Activated B cell treated with CpG ODN at 0.5 μM for 24 hours (primary cell): ENCODE measurements around the gene THAP12. TPM values are rescaled to one million over a fixed set of nuclear protein-coding genes. Genes with fewer than 3 reads are reported as not detected.
"Not testable (repeated sequence)": the region's sequence is repeated elsewhere in the genome, so short reads cannot be mapped to it uniquely, and the experiment has no call there.

Experiments
- ATAC-seq: fragments of 200-7000 bp; cut with Tn5 transposase; one replicate; pipeline ENCODE4 v1.10.0; 2021; ENCODE audit warnings: low read depth, mild to moderate bottlenecking, moderate library complexity
- CTCF ChIA-PET: fragments of 350-600 bp; sonication (Branson Sonifier 250); formaldehyde crosslinking; loops from one replicate; lab custom pipeline; 2021; ENCODE audit warnings: antibody characterized with exemption; lab: Charles Lee
- POLR2A ChIA-PET: fragments of 350-600 bp; sonication (Branson Sonifier 250); formaldehyde crosslinking; loops from one replicate; lab custom pipeline; 2021; ENCODE audit warnings: antibody characterized with exemption; lab: Charles Lee
- DNase-seq: peaks from one replicate; pipeline ENCODE4 v3.0.0; 2022
- H3K27ac Mint-ChIP-seq: one replicate; pipeline ENCODE4 v1.8.0; 2020; ENCODE audit warnings: mixed read lengths
- H3K27me3 Mint-ChIP-seq: one replicate; pipeline ENCODE4 v1.8.0; 2021; ENCODE audit warnings: mixed read lengths
- H3K36me3 Mint-ChIP-seq: one replicate; pipeline ENCODE4 v1.8.0; 2021; ENCODE audit warnings: low read depth, mixed read lengths
- H3K4me1 Mint-ChIP-seq: one replicate; pipeline ENCODE4 v1.8.0; 2021; ENCODE audit warnings: mixed read lengths
- H3K4me3 Mint-ChIP-seq: one replicate; pipeline ENCODE4 v1.8.0; 2020; ENCODE audit warnings: mild to moderate bottlenecking, mixed read lengths
- H3K9me3 Mint-ChIP-seq: one replicate; pipeline ENCODE4 v1.8.0; 2020; ENCODE audit warnings: mixed read lengths
- CTCF ChIP-seq: fragments of 200-600 bp; IDR thresholded peaks from one replicate; pipeline ENCODE4 v1.8.0; 2022; ENCODE audit warnings: antibody characterized with exemption, mild to moderate bottlenecking
- intact Hi-C: fragments of 100-400 bp; cut with micrococcal nuclease; formaldehyde crosslinking; loops from one replicate; pipeline ENCODE4 v1.15.1; 2024
- total RNA-seq: library from RNA; stranded (reverse); gene quantifications from 2 replicates; pipeline ENCODE4 v1.2.3, GENCODE V29; 2022

Gene THAP12
- total RNA-seq, 1 donor from 2014 or later, result 60.2 TPM

GRCh38 chr11:76323804-76324203 lies 57.1 kb downstream of the THAP12 start:
- no peak overlapping the region for H3K4me3 Mint-ChIP-seq
- DNase-seq (no peak), ATAC-seq (no peak)
- POLR2A ChIA-PET, result no interaction called here
- no peak for TF ChIP-seq CTCF
- peaks cover 2% of the 10 kb centered on the region for H3K4me1 Mint-ChIP-seq
- CTCF ChIA-PET, result interaction anchor here (1.4 kb wide), 1 partner anchor 116 kb away, joined by 3 read pairs; no protein-coding TSS in a partner anchor
- intact Hi-C loops, result no loop called here
- H3K27me3 Mint-ChIP-seq, result peaks cover 43% of the 10 kb centered on the region
- H3K9me3 Mint-ChIP-seq, result no peaks in the 10 kb centered on the region
- no peak overlapping the region for H3K27ac Mint-ChIP-seq
- no peaks in the 10 kb centered on the region for H3K36me3 Mint-ChIP-seq

- H3K9me3 Mint-ChIP-seq, H3K36me3 Mint-ChIP-seq, ATAC-seq, DNase-seq, POLR2A ChIA-PET, intact Hi-C loops, H3K4me3 Mint-ChIP-seq, H3K4me1 Mint-ChIP-seq, H3K27ac Mint-ChIP-seq: not testable (repeated sequence)
- CTCF ChIA-PET, result interaction anchor here (6.6 kb wide), 1 partner anchor 114 kb away, joined by 103 read pairs; the partner anchor contains the start of gene WNT11
- H3K27me3 Mint-ChIP-seq, result peaks cover 43% of the 10 kb centered on the region
Measured at GRCh38 chr11:76323375-76323774, 57.6 kb downstream of the THAP12 start.

GRCh38 chr11:76322942-76323341 lies 58.0 kb downstream of the THAP12 start:
- ATAC-seq (no peak), DNase-seq (no peak)
- ChIA-PET CTCF (interaction anchor here (6.6 kb wide), 1 partner anchor 114 kb away, joined by 103 read pairs; the partner anchor contains the start of gene WNT11), POLR2A (no interaction called here)
- intact Hi-C loops, result no loop called here
- H3K27me3 Mint-ChIP-seq, result peaks cover 43% of the 10 kb centered on the region
- peaks cover 2% of the 10 kb centered on the region for H3K4me1 Mint-ChIP-seq
- no peaks in the 10 kb centered on the region for H3K9me3 Mint-ChIP-seq
- TF ChIP-seq CTCF, result no peak
- H3K27ac Mint-ChIP-seq, result no peak overlapping the region
- H3K36me3 Mint-ChIP-seq, result no peaks in the 10 kb centered on the region
- no peak overlapping the region for H3K4me3 Mint-ChIP-seq

GRCh38 chr11:76322540-76322939 lies 58.4 kb downstream of the THAP12 start:
- no peaks in the 10 kb centered on the region for H3K36me3 Mint-ChIP-seq
- DNase-seq (no peak), ATAC-seq (no peak)
- intact Hi-C loops, result no loop called here
- TF ChIP-seq CTCF, result no peak
- no peak overlapping the region for H3K27ac Mint-ChIP-seq
- peaks cover 43% of the 10 kb centered on the region for H3K27me3 Mint-ChIP-seq
- H3K4me3 Mint-ChIP-seq, result no peak overlapping the region
- peaks cover 2% of the 10 kb centered on the region for H3K4me1 Mint-ChIP-seq
- CTCF ChIA-PET, result interaction anchor here (6.6 kb wide), 1 partner anchor 114 kb away, joined by 103 read pairs; the partner anchor contains the start of gene WNT11
- POLR2A ChIA-PET, result no interaction called here
- H3K9me3 Mint-ChIP-seq, result no peaks in the 10 kb centered on the region

GRCh38 chr11:76321820-76322524 lies 59.0 kb downstream of the THAP12 start:
- no peak overlapping the region for H3K27ac Mint-ChIP-seq
- H3K36me3 Mint-ChIP-seq, result no peaks in the 10 kb centered on the region
- peaks cover 2% of the 10 kb centered on the region for H3K4me1 Mint-ChIP-seq
- intact Hi-C loops, result no loop called here
- ATAC-seq (no peak), DNase-seq (no peak)
- no peak for TF ChIP-seq CTCF
- no peak overlapping the region for H3K4me3 Mint-ChIP-seq
- CTCF ChIA-PET, result interaction anchor here (6.6 kb wide), 1 partner anchor 113 kb away, joined by 103 read pairs; the partner anchor contains the start of gene WNT11
- peaks cover 43% of the 10 kb centered on the region for H3K27me3 Mint-ChIP-seq
- POLR2A ChIA-PET, result no interaction called here
- no peaks in the 10 kb centered on the region for H3K9me3 Mint-ChIP-seq
